ENCODE results near the gene EXOC3L4.

The EXOC3L4 gene

DNA sequence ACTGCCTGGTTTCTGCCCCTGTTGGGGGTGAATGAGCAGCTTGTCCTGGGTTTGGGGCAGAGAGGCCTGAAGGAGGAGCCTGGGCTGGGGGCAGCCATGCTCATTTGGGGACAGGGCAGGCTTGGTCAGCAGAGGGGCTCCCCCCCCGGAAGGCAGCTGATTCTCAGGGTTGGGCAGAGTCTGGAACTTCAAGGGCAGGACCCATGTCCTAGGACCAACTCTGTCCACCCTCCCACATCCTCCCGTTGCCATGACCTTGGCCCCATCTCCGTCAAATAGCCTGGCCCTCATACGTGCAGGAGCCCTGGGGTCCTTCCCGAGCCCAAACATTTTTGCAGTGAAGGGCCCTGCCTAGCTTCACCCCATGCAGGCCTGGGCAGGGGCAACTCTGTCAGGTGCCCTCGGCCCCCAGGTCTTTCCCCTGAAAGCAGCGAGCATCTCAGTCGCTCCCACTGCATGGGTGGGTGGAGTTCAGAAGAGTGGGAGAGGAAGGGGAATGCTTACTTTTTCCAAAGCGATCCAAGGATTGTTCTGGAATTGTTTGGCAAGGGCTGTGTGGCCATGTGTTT lies 61.4 kb downstream of the EXOC3L4 start:
- ChIA-PET POLR2A (no interaction called here), CTCF (interaction anchor here (1.5 to 3.5 kb wide), 2 partner anchors 16 to 50 kb away, joined by 4 to 15 read pairs; no protein-coding TSS in a partner anchor)
- no peak for DNase-seq (ENCODE audit: low read depth, low spot score)
- H3K4me3 ChIP-seq (ENCODE audit: low read depth, low read length) = no peak overlapping the region
- TF ChIP-seq, protein P1, sequence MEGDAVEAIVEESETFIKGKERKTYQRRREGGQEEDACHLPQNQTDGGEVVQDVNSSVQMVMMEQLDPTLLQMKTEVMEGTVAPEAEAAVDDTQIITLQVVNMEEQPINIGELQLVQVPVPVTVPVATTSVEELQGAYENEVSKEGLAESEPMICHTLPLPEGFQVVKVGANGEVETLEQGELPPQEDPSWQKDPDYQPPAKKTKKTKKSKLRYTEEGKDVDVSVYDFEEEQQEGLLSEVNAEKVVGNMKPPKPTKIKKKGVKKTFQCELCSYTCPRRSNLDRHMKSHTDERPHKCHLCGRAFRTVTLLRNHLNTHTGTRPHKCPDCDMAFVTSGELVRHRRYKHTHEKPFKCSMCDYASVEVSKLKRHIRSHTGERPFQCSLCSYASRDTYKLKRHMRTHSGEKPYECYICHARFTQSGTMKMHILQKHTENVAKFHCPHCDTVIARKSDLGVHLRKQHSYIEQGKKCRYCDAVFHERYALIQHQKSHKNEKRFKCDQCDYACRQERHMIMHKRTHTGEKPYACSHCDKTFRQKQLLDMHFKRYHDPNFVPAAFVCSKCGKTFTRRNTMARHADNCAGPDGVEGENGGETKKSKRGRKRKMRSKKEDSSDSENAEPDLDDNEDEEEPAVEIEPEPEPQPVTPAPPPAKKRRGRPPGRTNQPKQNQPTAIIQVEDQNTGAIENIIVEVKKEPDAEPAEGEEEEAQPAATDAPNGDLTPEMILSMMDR (IDR thresholded peaks at IDR 0.05; ENCODE audit: insufficient read depth, low read length, missing control alignments) = no peak

DNA sequence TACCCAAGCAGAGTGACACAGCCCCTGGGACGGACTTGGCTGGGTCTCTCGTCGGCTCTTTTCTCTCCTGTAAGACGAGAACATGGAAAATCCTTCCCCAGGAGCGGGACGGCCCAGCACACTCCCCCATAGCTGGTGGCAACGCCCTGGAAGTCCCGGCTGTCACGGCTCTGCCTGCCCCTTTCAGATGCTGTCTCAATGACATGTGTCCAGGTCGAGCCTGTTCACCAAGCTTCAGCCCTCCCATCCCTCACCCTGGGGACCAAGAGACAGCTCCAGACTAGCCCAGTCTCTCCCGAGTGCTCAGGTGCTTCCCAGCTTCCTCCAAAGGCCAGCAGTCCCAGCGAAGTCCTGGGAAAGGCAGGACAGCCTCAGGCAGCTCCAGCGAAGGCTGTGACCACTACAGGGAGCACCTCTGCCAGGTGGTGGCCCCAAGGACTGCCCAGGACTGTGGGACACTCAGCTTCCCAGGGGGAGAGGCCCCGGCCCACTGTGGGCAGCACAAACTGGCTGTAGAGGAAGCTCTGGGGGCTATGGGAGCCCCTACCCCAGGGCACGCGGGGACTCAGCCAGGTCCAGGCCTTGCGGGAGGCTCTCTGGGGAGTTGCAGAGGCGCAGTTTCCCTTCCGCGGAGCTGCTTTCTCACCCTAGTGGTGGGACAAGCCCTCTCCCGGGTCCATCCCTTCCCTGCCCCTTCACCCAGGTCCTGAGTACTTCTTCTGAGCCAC lies 62.3 kb downstream of the EXOC3L4 start:
- TF ChIP-seq, protein P1 (IDR thresholded peaks at IDR 0.05; ENCODE audit: insufficient read depth, low read length, missing control alignments) = no peak
- CTCF ChIA-PET = interaction anchor here (0.9 to 3.5 kb wide), 3 partner anchors 14 to 51 kb away, joined by 3 to 15 read pairs (median 4); no protein-coding TSS in a partner anchor
- DNase-seq (ENCODE audit: low read depth, low spot score) = no peak
- H3K4me3 ChIP-seq (ENCODE audit: low read depth, low read length) = no peak overlapping the region
- POLR2A ChIA-PET = no interaction called here

DNA sequence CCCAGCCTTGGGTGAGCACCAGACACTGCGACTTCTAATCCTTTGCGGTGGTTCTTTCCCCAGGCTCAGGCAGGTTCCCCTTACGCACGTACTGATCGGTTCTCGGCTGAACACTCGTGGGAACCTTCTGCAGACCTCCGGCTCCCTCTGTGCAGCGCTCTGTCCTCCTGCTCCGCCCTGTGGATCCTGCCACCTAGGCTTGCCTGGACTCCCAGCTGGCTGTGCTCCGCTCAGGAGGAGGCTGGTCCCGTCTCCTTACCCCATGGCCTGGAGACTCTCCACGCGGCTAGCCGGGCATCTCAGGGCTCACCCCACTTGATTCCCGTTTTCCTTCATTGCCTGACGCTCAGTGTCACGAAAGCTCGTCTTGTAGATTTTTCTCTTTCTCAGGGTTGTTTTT lies 63.4 kb downstream of the EXOC3L4 start:
- ChIA-PET POLR2A (no interaction called here), CTCF (interaction anchor here (3.5 kb wide), 1 partner anchor 53 kb away, joined by 15 read pairs; no protein-coding TSS in a partner anchor)
- DNase-seq (ENCODE audit: low read depth, low spot score) = no peak
- no peak overlapping the region for H3K4me3 ChIP-seq (ENCODE audit: low read depth, low read length)
- TF ChIP-seq, protein P1 (IDR thresholded peaks at IDR 0.05; ENCODE audit: insufficient read depth, low read length, missing control alignments) = no peak

DNA sequence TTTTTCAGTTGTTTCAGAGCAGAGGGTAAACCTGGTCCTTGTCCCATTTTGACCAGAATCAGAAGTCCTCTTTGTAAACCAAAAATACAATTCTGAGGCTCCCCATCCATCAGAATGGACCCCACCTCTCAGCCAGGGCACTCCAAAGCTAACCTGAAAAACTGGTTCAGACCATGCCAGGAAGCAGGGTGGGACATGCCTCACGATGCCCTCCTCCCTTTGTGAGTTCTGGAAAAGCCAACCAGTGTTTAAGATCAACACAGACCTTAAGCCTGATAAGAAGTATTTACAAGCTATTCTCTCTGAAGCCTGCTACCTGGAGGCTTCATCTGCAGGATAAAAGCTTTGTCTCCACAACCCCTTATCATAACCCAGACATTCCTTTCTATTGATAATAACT lies 64.2 kb downstream of the EXOC3L4 start:
- no peak for DNase-seq (ENCODE audit: low read depth, low spot score)
- POLR2A ChIA-PET = no interaction called here
- no peak overlapping the region for H3K4me3 ChIP-seq (ENCODE audit: low read depth, low read length)
- CTCF ChIA-PET = no interaction called here
- TF ChIP-seq, protein P1 (IDR thresholded peaks at IDR 0.05; ENCODE audit: insufficient read depth, low read length, missing control alignments) = no peak

Measured in AG04449 (cell line).